ENCODE measurements around the gene EPHA10.

The EPHA10 gene

GRCh38 chr1:37732111-37732780 is 32.7 kb downstream of the EPHA10 start:
- H3K4me3 ChIP-seq (ENCODE audit: low read depth, low read length): no peak overlapping the region
- no peak for TF ChIP-seq CTCF (IDR thresholded peaks at IDR 0.05; ENCODE audit: borderline replicate concordance, insufficient read depth, low read depth, low read length)

GRCh38 chr1:37731312-37732019 is 33.5 kb downstream of the EPHA10 start:
- TF ChIP-seq CTCF (IDR thresholded peaks at IDR 0.05; ENCODE audit: borderline replicate concordance, insufficient read depth, low read depth, low read length): no peak
- no peak overlapping the region for H3K4me3 ChIP-seq (ENCODE audit: low read depth, low read length)

DNA sequence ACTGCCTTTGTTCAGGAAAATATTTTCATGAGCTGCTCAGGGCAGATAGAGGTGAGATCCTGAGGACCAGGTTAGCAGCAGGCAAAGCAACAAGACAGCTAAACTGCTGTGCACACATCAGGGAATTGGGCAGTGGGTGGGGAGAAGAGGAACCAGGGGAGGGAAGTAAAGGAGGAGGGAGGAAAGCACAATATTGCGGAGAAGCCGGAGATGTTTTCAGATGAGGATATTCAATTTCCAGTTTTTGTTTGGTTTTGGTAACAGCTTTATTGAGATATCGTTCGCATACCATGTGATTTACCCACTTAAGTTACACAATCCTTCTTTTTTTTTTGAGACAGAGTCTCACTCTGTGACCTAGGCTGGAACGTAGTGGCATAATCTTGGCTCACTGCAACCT is 34.5 kb downstream of the EPHA10 start:
- no peak overlapping the region for H3K4me3 ChIP-seq (ENCODE audit: low read depth, low read length)
- no peak for TF ChIP-seq CTCF (IDR thresholded peaks at IDR 0.05; ENCODE audit: borderline replicate concordance, insufficient read depth, low read depth, low read length)

- H3K4me3 ChIP-seq (ENCODE audit: low read depth, low read length): no peak overlapping the region
- no peak for TF ChIP-seq CTCF (IDR thresholded peaks at IDR 0.05; ENCODE audit: borderline replicate concordance, insufficient read depth, low read depth, low read length)
Observed at GRCh38 chr1:37728416-37728815, 36.5 kb downstream of the EPHA10 start.

GRCh38 chr1:37726751-37727585 is 38.0 kb downstream of the EPHA10 start:
- no peak overlapping the region for H3K4me3 ChIP-seq (ENCODE audit: low read depth, low read length)
- TF ChIP-seq CTCF (IDR thresholded peaks at IDR 0.05; ENCODE audit: borderline replicate concordance, insufficient read depth, low read depth, low read length): no peak

DNA sequence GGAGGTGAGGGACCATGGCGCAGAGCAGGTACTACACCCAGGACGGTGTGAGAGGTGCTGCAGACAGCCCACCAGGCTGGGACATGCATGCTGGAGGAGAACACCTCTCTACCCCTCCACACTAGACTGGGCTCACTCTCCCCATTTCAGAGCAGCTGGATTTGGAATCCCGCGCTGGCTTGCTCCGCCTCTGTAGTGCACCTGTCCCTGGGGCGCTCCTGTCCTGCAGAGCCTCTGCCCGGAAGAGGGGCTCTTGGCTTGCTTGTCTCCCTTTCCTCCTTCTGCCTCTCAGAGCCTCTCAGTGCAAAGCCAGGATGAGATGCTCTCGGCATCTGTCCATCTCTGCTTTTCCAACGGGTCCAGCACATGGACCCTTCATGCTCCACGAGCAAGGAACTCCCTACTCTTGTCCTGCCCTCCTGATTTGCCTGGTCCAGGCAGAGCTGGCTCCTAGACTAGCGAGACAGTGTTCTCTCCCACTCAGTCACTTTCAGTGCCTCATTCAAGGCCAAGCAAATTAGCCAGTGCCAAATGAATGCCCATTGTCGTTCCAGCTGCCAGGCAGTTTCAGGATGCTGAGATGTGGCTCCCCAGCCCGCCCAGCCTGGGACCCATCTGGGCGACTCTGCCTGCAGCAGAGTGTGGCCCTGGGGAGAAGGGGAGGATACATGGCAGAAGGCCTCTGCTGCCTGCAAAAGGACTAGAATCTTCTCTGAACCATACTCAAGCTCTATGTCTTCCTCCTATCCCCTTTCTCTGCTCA is 38.9 kb downstream of the EPHA10 start:
- TF ChIP-seq CTCF (IDR thresholded peaks at IDR 0.05; ENCODE audit: borderline replicate concordance, insufficient read depth, low read depth, low read length): no peak
- no peak overlapping the region for H3K4me3 ChIP-seq (ENCODE audit: low read depth, low read length)

Data from GM12875 (cell line).